ENCODE data around the gene ARL6IP4. TPM values are rescaled to one million over a fixed set of nuclear protein-coding genes. Genes with fewer than 3 reads are reported as not detected.

The ARL6IP4 gene
- total RNA-seq, 1 experiment from 2014 or later: 132 TPM

- no peaks in the 10 kb centered on the region for H3K9me3 Mint-ChIP-seq
- Histone ChIP-seq H3K79me1 (ENCODE audit: insufficient read depth, low read depth, low read length, poor library complexity, severe bottlenecking) (no peaks in the 10 kb centered on the region), H3K79me2 (ENCODE audit: insufficient read depth, low read length) (no peaks in the 10 kb centered on the region), H2BK12ac (ENCODE audit: insufficient read length, low read depth, low read length) (no peak overlapping the region), H3K23me2 (ENCODE audit: insufficient read length, low read depth, low read length, poor library complexity, severe bottlenecking) (no peaks in the 10 kb centered on the region), H2BK20ac (ENCODE audit: low read depth, low read length, poor library complexity, severe bottlenecking) (no peak overlapping the region), H2AK5ac (ENCODE audit: insufficient read length, low read length) (no peak overlapping the region), H3K27me3 (ENCODE audit: insufficient read depth, low read length) (no peaks in the 10 kb centered on the region), H3K9ac (ENCODE audit: extremely low read depth, insufficient read length, low read length) (no peak overlapping the region), H3T11ph (ENCODE audit: low read length) (no peak overlapping the region), H2AFZ (ENCODE audit: low read length) (no peak overlapping the region), H3K4me2 (ENCODE audit: insufficient read depth, insufficient read length, low read length) (no peak overlapping the region), H2BK5ac (ENCODE audit: insufficient read length, low read length) (no peak overlapping the region), H3K18ac (ENCODE audit: insufficient read length, low read depth, low read length) (no peak overlapping the region), H3K9me3 (ENCODE audit: control insufficient read depth, low read depth, low read length) (no peaks in the 10 kb centered on the region), H3K4ac (ENCODE audit: low read depth, low read length) (no peak overlapping the region), H3K27ac (ENCODE audit: insufficient read length, low read depth, low read length) (no peak overlapping the region), H4K5ac (ENCODE audit: insufficient read length, low read depth, low read length) (no peak overlapping the region), H4K91ac (ENCODE audit: insufficient read length, low read depth, low read length) (no peak overlapping the region), H3K14ac (ENCODE audit: insufficient read depth, low read length) (no peak overlapping the region), H3K56ac (ENCODE audit: insufficient read length, low read depth, low read length) (no peak overlapping the region), H3K23ac (ENCODE audit: insufficient read length, low read depth, low read length) (no peak overlapping the region), H4K20me1 (ENCODE audit: control insufficient read depth, insufficient read depth, insufficient read length) (no peaks in the 10 kb centered on the region), H2BK120ac (ENCODE audit: low read depth, low read length, poor library complexity, severe bottlenecking) (no peak overlapping the region), H3K4me1 (ENCODE audit: insufficient read depth, low read length) (no peaks in the 10 kb centered on the region), H2BK15ac (ENCODE audit: low read depth, low read length) (no peak overlapping the region), H4K8ac (replicated peaks; ENCODE audit: insufficient read length, low read depth, low read length) (no peak overlapping the region)
- 0 out of 4 replicates have a peak, but pooled peaks cover 0 to 5% of the 10 kb centered on the region in 2 experiments for H3K4me1 Mint-ChIP-seq
- H3K36me3 Mint-ChIP-seq (ENCODE audit: insufficient read depth in 1 of 3, low read depth in 3 of 3): no peaks in the 10 kb centered on the region
- no CpG with 5 or more reads among the region's 22 CpGs for WGBS (ENCODE audit: extremely low coverage, insufficient read length, low lambda C conversion rate)
- no peak for TF ChIP-seq CTCF (conservative IDR thresholded peaks at IDR 0.05)
- no peak overlapping the region for H3K27ac Mint-ChIP-seq
- H3K27me3 Mint-ChIP-seq (ENCODE audit: low read depth): no peaks in the 10 kb centered on the region; the same call in none of the 2 replicates
- DNase-seq: no peak
- H3K4me3 Mint-ChIP-seq: no peak overlapping the region
Measured at GRCh38 chr12:122989874-122990419, 9.5 kb downstream of the ARL6IP4 start.
